IPS-11a (cell line): ENCODE measurements around the gene NSFL1C.
"Not testable (repeated sequence)": the region's sequence is repeated elsewhere in the genome, so short reads cannot be mapped to it uniquely, and the experiment has no call there.

Experiments used
- H3K4me3 ChIP-seq: one replicate; pipeline ENCODE4 v1.5.1; 2013; ENCODE audit warnings: low read depth, low read length, control low read depth

NSFL1C gene

GRCh38 chr20:1466211-1467081 is at the start of gene NSFL1C:
Gene NSFL1C, minus strand, starts transcription at chr20:1466849. Its CDS starts 25 bp downstream, at chr20:1466824.
- H3K4me3 ChIP-seq, result peak within 1 kb of the TSS; percentile 92

DNA sequence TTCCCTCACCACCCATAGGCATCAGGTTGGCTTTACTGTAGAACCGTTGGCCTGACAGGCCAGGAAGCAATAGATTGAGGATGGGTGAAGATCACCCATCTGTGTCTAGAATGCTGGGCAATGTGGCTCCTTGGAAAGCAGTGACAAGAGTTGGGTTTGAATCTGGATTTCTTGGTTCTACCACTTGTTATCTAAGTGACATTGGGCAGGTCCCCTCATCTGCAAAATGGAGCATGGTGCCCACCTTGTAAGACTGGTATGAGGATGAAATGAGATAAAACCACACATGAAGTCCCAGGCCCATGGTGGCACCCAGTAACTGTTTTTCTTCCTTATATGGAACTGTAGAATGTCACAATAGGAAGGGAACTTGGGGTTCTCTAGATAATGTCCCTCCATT is 47.2 kb upstream of the NSFL1C start:
- no peak overlapping the region for H3K4me3 ChIP-seq

DNA sequence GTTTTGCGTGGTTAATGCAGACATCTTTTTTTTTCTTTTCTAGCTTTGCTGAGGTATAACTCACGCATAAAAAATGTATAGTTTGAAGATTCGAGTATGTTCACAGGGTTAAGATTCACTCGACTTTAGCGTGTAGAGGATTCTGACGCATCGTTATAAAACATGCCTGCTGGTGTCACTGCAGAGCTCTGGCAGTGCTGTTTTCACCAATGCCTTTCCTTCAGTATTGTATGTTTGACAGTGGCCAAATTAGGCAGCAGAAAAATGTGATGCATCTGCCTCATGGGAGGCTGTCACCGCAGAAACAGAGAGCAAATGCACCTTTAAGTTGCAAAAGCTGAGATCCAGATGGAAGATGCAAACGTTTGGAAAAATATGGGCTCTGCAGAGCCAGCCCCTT is 42.6 kb upstream of the NSFL1C start:
- no peak overlapping the region for H3K4me3 ChIP-seq

- H3K4me3 ChIP-seq, result no peak overlapping the region
Observed at GRCh38 chr20:1508574-1508973, 41.9 kb upstream of the NSFL1C start.

DNA sequence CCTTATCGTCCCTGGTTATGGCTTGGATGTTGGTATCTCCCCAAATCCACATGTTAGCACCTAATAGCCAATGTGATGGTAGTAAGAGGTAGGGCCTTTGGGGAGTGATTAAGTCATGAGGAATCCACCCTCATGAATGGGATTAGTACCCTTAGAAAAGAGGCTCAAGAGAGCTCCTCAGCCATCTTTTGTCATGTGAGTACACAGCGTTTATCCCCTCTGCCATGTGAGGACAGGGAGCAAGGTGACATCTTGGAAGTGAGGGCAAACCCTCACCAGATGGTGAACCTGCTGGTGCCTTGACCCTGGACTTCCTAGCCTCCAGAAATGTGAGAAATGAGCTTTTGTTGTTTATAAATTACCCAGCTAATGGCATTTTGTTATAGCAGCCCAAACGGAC is 40.6 kb upstream of the NSFL1C start:
- H3K4me3 ChIP-seq, result no peak overlapping the region

DNA sequence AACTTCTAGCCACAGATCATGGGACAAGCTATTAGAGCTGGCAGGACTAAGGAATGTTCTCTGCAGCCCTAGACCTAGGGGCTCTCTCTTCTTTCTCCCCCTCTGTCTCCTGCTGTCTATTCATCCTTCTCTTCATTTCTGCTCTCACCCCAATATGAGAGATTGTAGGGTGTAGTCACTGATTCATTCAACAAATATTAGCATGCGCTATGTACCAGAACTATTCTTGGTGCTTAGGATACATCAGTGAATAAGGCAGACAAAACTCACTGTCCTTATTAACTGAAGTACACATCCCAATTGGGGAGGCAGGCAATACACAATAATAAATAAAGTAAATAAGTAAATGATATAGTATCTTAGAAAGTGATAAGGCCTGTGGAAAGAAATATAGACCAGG is 39.2 kb upstream of the NSFL1C start:
- no peak overlapping the region for H3K4me3 ChIP-seq

GRCh38 chr20:1505361-1505760 is 38.7 kb upstream of the NSFL1C start:
- no peak overlapping the region for H3K4me3 ChIP-seq

- no peak overlapping the region for H3K4me3 ChIP-seq
Observed at GRCh38 chr20:1503564-1504227, 37.0 kb upstream of the NSFL1C start.

DNA sequence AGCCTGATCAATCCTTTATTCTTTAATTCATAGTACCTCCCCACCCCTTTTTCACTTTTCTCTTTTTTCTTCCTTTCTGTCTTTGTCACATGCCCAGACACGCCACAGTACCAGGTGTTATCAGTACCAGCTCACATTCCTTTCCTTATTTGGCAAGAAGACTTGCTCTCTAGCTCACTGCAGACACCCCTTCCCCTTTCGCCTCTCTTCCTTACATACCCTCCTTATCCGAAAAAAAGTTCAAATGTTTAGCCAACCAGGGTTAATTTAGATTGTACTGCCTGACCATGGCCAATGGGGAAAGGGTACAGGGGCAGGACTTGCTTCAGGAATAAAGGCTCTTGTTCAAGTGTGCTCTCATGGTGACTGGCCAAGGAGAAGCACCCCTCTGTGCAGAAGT is 33.8 kb upstream of the NSFL1C start:
- no peak overlapping the region for H3K4me3 ChIP-seq

DNA sequence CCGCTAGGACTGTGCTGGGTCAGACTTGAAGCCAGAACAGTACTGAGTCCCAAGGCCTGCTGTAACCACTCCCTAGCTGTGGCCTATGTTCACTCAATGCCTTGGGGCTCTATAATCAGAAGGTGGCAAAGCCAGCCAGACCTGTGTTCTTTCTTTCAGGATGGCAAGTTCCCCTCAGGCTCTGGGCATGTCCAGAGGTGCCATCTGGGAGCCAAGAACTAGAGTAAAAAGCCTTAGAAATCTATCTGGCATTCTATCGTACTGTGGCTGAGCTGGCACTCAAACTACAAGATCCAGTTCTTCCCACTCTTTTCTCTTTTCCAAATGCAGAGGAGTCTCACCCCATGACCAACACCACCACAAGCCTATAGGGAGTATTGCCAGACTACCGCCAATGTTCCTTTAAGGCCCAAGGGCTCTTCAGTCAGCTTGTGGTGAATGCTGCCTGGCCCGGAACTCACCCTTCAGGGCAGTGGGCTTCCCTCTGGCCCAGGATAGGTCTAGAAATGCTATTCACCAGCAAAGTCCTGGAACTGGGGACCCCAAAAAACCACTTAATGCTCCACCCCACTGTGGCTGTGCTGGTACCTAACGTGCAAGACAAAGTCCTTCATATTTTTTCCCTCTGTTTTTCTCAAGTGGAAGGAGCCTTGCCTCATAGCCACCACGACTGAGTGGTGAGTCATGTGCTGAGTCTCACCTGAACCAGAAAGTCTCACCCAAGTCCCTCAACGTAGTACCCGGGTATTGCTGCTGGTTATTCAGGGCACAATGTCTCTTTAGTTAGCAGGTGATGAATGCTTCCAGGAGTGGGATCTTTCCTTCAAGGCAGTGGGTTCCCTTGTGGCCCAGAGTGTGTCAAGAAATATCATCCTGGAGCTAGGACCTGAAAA is 33.1 kb upstream of the NSFL1C start:
- H3K4me3 ChIP-seq, result no peak overlapping the region

DNA sequence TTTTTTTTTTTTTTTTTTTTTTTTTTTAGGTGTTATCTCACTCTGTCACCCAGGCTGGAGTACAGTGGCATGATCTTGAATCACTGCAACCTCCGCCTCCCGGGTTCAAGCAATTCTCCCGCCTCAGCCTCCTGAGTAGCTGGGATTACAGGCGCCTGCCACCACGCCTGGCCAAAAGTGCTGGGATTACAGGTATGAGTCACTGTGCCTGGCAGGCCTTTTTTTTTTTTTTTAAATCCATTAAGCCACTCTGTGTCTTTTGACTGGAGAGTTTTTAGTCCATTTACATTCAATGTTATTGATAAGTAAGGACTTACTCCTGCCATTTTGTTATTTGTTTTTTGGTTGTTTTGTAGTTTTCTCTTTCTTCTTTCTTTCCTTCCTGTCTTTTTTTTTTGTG is 30.7 kb upstream of the NSFL1C start:
- H3K4me3 ChIP-seq, result not testable (repeated sequence)

DNA sequence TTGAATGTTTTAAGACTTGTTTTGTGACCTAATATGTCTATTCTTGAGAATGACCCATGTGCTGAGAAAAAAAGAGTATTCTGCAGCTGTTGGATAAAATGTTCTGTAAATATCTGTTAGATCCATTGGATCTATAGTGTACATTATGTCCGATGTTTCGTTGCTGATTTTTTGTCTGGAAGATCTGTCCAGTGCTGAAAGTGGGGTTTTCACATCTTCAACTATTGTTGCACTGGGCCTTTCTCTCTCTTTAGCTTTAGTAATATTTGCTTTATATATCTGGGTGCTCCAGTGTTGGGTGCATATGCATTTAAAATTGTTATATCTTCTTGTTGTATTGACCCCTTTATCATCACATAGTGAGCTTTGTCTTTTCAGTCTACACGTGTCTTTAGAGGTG is 30.3 kb upstream of the NSFL1C start:
- no peak overlapping the region for H3K4me3 ChIP-seq

- no peak overlapping the region for H3K4me3 ChIP-seq
Observed at GRCh38 chr20:1494436-1494835, 27.8 kb upstream of the NSFL1C start.

- H3K4me3 ChIP-seq, result no peak overlapping the region
Observed at GRCh38 chr20:1493536-1493935, 26.9 kb upstream of the NSFL1C start.

GRCh38 chr20:1491860-1492642 is 25.4 kb upstream of the NSFL1C start:
- no peak overlapping the region for H3K4me3 ChIP-seq

DNA sequence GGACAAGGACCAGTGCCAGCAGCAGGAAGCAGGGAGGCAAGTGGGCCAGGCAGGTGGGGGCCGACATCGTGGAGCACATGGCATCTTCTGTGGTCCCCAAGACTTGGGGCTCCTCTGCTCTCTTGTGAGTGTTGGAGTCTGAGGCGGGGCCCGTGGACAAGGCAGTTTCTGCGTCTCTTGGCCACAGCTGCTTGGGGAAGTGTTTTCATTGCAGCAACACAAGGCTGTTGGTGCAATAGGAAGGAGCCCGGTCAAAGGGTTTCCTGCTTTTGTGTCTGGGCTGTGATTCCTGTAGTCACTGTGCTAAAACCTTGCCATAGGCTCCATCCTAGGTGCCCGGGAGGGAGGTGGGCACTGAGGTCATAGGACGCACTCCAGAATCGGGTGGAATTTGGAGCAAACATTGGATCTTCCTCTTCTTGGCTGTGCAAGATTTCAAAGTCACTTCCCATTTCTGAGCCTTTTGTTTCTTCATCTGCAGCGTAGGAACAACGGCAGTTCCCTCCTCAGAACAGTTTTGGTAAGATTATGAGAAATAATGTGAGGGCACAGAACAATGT is 24.7 kb upstream of the NSFL1C start, which contains the start of gene SIRPB2:
SIRPB2 (minus strand) TSS at position 140 of the 560 bp plus-strand sequence; CDS start at position 79, 61 bp downstream.
- H3K4me3 ChIP-seq, result no peak within 1 kb of the TSS

DNA sequence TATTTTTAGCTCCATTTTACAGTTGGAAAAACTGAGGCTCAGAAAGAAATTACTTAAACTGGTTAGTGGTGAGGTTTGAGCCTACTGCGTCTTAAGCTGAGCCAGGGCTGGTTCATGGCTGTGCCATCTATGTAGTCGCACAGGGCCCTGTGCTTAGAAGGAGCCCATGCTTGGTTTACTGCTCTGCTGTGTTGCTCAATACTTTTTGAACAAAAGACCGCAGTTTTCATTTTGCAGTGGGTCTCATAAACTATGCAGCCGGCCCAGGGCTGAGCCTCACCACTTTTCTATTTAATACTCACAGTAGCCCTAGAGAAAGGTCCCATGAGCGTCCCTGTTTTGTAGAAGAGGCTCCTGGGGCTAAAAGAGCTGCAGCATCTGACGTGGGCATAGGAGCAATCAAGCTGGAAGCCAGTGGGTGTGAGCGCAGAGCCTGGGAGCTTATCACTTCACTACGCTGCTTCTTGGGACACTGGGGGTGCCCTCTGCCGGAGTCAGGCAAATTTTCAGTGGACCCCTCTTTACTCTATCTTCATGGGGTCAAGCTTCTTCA is 24.1 kb upstream of the NSFL1C start:
- no peak overlapping the region for H3K4me3 ChIP-seq

GRCh38 chr20:1489764-1490436 is 23.3 kb upstream of the NSFL1C start:
- no peak overlapping the region for H3K4me3 ChIP-seq

GRCh38 chr20:1489325-1489724 is 22.7 kb upstream of the NSFL1C start:
- no peak overlapping the region for H3K4me3 ChIP-seq
